HG03196 (cell line): ENCODE measurements around the gene GAMT.

ENCODE experiments used
- ATAC-seq: cut with Tn5 transposase; IDR thresholded peaks from one replicate; pipeline ENCODE4 v1.9.1; 2021; ENCODE audit not compliant: unreplicated experiment

The GAMT gene

DNA sequence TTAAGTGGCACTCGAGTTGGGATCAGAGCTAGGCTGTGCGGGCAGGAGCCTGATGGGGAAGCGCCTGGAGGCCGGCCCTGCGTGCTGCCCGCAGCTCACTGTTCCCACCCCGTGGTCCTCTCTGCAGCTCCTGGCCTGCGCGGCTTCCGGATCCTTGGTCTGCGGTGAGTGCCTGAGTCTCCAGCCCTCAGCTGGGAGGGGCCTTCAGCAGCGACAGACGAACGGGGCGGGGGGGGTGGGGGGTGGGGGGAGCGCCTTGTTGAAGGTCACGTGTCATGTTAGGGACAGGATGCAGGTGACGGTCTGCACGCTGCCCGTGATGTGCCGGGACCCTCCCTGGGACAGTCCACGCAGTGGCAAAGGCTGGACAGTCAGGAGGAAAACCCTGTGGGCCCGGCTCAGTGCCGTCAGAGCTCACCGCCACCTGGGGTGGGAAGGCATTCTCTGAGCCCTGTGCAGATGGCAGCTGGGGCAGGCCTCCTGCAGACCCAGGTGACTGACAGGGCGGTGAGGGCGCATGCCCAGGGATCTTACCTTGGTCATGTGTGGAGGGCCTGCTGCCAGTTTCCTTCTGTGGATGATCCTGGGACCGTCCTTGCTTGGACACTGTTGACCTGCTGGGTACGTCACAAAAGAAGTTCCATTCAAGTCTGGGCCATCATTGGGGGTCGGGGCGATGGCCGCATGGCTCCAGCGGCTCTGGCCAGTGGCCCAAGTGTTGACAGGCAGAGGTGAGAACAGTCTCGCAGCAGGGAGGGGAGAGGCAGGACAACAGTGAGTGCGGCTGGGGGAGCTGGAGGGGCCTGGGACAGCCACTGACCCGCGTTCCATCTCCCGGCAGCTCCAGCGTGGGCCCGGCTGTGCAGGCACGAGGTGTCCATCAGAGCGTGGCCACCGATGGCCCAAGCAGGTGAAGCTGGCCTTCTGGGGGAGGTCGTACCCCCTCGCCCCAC, 13.4 kb downstream of the GAMT start:
- ATAC-seq, result no peak

DNA sequence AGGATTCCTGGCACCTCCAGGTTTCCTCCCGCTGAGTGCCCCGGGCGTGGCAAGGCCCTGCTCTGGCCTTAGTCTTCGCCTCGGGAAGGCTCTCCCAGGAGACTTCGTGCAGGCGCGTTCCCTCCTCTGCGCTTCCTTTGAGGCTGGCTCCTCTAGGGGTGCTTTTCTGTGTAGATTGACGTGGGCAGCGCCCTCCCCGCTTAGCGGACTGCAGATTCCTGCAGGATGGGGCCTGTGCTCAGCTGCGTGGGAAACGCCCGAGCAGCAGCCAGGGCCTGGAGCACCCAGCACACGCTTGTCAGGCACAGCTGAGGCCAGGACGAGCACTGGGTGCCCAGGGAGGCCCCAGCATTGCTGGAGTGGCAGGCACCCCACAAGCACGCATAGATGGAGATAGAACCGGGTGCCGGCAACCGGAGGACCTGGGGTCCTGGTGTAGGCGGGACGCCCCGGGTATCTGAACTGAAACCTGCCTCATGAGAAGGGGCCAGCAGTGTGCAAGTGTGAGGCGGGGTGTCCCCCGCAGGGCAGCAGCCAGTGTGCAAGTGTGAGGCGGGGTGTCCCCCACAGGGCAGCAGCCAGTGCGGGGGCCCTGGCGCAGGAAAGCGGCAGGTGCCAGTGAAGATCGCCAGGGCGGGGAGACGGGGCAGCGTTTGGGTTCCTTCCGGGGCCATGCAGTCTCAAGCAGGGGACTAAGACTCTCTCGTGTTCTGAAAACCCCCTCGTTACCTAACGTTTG, 14.2 kb downstream of the GAMT start:
- ATAC-seq, result no peak

DNA sequence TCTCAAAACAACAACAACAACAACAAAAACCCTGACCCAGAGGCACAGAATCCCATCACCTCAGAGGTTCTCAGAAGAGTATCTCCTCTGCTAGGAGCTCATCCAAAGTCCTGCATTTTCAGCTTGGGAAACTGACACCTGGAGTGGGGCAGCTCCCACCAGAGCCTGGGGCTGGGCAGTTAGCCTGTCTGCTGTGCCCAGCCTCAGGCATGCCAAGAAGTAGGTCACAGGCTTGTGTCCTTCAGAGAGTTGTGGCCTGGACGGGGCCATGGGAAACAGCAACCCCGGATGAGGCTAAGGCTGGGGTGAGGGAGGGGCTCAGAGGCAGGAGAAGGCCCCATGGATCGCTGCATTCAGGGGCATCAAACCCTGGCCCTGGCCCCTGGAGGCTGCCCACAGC, 15.5 kb downstream of the GAMT start:
- ATAC-seq, result no peak

DNA sequence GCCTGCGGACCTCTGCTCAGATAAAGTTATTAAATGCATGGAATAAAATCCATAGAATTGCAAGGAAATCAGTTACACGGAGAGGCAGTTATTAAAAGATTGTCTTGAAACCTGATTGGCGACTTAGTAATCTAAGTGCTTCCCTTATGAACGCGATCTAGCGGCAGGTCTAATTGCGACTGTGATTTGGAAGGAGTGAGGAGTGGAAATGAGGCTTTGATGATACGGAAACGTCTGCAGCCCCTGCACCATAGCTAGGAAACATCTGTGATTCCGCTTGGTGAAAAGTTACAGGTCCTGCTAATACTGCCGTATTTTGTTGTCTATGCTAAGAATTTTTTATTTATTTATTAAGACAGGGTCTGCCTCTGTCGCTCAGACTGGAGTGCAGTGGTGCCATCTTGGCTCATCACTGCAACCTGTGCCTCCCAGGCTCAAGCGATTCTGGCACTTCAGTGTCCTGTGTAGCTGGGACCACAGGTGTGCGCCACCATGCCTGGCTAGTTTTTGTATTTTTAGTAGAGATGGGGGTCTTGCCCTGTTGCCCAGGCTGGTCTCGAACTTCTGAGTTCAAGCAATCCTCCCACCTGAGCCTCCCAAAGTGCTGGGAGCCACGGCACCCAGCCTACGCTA, 16.7 kb downstream of the GAMT start:
- ATAC-seq, result no peak

DNA sequence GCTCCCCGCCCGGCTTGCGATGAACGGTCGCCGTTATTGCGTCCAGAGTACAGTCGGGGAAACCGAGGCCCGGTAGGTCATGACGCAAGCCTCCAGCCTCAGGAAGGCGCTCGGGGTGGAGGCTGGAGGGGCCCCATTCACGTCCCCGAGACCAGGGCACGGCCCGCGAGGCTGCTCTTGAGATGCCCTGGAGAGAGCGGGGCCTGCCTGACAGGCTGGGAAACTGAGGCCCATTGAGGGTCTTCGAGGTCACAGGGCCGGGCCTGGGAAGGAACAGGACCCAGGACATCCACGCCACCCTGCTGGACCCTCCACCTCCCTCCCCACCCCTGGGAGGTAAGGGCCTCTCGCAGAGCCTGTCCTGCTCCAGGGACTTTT, 17.3 kb downstream of the GAMT start:
- ATAC-seq, result no peak

DNA sequence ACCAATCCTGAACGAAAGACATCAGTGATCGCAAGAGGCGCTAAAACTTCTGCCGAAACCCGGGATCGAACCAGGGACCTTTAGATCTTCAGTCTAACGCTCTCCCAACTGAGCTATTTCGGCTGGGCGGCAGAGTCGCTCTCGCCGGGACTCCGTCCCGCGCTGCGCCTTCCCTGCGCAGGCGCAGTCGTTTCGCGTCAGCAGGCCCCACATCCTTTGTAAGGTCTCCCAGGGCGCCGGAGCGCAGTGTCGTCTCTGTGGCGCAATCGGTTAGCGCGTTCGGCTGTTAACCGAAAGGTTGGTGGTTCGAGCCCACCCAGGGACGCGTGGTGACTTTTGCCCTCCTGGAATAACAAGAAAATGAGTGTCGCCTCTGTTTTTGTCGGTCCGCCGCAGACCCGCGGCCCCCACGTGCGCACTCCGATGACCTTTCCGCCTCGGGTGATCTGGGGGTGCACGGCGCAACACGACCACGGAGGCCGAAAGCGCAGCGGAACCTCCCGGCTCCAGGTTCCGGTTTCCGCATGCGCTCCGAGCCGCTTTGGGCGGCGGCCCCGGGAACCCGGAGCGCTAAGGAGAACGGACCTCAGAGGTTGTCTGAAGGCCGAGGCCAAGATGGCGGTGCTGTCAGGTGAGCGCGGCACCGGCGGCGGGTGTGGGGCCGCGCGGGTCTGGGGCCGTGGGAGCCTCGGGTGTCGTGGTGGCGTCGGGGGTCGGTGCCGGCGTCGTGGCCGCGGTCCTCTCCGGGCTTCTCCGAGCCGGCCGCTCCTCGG, 17.8 kb downstream of the GAMT start, which contains the start of gene NDUFS7:
TSS of gene NDUFS7 (plus strand) at position 596 of the 773 bp plus-strand sequence. CDS start at position 616, 20 bp downstream.
- ATAC-seq, result peak; percentile 74

DNA sequence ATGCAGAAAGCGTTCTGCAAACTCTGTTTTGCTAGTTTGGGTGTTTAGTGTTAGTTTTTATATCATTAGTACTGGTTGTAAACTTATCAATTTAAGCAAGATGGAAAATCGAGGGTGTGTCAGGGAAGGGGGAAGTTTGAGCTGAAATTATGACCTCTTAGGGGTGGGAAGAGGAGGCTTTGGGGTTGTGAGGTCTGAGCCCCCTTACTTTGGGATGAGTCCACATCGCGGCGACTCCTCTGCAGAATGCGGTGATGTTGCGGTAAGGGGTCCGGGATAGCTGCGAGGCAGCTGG, 18.4 kb downstream of the GAMT start:
- no peak for ATAC-seq

DNA sequence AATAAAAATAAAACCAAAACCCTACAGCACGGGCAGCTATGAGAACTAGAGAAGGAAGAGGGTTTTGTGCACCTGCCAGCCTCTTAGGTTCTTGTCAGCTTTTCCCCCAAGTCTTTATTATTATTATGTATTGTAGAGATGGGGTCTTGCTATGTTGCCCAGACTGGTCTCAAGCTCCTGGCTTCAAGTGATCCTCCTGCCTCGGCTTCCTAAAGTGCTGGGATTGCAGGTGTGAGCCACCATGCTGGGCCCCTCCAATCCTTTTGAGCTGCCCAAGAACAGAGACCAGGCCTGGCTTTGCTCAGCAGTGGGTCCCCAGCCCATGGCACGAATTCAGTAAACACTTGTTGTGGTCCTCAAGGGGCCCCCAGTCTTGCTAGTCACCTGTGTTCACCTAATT, 19.1 kb downstream of the GAMT start:
- no peak for ATAC-seq

DNA sequence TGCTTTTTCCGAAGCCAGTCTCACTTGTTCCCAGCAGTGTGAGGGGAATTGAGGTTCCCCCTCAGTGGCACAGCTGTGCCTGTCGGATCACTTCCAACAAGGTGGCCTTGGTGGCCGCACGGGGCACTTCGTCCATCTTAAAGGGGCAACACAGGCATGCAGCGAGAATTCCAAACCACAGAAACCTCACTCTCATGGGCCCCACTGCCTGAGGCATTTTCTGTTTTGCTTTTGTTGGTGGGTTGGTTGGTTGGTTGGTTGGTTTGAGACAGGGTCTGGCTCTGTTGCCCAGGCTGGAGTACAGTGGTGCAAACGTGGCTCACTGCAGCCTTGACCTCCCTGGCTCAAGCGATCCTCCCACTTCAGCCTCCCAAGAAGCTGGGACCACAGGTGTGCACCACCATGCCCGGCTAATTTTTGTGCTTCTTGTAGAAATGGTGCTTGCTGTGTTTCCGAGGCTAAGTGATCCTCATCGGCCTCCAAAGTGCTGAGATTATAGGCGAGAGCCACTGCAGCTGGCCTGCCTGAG, 21.3 kb downstream of the GAMT start:
- ATAC-seq, result no peak

DNA sequence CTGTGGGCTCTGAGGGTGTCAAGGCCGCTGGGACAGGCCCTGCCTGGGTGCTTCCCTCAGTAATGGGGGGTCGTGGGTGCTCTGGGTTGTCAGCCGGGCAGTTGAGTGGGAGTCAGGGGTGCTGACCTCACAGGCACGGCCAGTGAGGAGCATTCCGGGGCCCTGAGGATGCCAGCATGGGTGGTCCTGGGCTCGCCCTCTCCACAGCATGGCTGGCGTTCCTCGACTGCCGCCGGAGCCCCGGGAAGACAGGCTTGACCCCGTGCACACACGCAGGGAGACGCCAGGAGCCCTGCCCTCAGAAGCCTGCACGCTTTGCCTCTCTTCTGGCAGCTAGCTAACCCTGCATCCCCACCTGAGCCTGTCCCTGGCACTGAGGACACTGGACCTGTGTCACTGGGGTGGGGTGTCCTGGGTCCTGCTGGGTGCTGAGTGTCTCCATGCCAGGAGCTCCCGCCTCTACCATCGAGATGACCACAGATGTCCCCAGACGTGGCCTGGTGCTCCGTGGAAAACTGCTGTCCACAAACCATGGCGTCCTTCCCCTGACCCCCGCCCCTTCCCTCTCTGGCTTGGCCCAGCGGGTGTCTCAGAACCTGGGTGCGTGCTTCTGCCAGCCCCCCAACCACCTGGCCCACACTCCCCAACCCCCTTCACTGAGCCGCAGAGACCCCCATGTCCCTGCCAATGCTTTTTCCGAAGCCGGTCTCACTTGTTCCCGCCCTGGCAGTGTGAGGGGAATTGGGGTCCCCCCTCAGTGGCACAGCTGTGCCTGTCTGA, 22.0 kb downstream of the GAMT start:
- ATAC-seq, result no peak

DNA sequence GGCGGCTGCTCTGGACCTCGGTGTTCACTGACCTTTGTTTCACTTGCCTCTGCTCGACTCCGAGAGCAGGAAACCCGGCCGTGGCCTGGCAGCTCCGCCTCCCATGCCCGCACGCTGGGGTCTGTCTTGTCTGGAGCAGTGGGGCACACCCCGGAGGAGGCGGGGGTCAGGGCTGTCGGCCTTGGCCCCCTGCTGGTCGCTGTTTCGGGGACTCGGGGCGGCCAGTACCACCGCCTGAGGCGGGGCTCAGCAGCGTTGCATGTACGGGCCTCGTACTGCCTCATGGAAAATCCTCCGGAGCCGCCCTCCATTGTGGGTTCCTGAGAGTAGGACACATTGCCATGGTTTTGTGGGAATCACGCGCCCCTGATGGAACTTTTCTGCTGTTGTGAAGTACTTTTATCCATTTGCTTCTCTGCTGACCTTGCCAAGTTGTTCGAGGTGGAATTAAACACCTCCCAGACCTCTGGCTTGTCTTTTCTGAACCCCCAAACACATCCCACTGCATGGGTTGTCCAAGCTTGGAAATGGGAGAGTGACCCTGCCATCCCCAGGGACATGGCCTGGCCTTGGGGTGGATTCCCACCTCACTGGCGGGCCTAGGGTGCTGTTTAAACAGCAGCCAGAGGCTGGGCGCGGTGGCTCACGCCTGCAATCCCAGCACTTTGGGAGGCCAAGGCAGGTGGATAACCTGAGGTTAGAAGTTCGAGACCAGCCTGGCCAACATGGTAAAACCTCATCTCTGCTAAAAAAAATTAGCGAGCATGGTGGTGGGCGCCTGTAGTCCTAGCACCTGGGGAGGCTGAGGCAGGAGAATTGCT, 23.2 kb downstream of the GAMT start:
- no peak for ATAC-seq

DNA sequence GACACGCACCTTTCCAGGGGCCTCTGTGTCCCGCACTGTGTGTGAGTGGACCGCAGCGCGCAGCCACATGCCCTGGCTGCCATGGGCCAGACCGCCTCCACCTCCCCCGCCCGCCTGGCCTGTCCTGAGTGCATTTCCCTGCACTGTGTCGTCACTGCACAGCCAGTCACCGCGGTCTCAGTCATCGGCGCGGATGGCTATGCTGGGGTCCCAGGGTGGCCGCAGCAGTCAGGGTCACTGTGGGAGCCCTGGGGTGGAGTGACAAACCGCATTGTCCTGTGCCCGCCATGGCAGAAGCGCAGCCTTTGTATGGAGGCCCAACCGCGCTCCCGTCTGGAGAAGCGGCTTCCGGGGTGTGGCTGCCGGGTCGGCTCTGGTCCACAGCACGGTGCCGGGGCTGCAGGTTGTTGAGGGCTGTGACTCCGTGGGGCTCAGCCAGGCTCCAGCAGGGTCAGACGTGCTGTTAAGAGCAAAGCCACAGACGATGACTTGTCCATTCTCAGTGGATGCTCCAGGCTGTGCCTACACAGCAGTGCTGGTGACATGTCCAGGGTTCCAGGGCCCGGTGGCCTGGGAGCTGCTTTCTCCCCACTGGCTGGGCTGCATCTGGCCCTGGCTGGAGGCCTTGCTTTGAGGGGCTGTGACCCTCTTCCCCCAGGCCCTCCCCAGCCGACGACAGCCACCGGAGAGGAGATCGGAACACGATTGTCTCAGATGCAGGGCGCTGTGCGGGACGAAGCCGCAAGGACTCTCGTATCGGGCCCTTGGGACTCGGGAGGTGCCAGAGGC, 24.0 kb downstream of the GAMT start:
- ATAC-seq, result no peak

DNA sequence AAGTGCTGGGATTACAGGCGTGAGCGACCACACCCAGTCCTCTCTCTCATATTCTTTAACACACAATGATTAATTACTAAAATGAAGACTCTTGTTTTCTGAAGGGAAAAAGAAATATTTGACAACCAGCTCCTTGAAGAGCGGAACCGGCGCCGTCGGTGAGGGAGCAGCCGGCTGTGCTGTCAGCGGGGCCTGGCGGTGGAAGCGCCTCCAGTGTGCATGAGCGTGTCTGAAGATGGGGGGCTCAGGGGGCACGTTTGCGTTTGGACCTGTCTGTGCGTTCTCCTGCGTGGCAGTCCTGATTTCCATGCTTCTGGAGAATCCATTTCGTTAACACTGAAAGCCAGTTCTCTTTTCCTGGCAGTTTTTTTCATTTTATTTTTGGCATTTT, 24.9 kb downstream of the GAMT start:
- no peak for ATAC-seq

DNA sequence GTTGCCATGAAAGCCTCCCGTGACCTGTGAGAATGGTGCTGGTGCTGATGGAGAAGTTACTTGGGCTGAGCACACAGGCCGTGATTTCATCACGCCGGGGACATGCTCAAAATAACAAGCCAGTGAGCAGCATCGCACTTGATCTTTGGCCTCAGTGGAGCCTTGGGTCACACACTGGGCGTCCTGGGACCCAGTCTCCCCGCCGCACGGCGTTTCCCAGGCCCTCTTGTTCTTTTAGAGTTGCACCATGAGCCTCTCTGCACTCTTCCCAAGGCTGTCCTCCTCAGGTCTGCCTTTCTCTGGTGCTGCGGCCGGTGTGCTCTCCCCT, 27.1 kb downstream of the GAMT start:
- no peak for ATAC-seq

DNA sequence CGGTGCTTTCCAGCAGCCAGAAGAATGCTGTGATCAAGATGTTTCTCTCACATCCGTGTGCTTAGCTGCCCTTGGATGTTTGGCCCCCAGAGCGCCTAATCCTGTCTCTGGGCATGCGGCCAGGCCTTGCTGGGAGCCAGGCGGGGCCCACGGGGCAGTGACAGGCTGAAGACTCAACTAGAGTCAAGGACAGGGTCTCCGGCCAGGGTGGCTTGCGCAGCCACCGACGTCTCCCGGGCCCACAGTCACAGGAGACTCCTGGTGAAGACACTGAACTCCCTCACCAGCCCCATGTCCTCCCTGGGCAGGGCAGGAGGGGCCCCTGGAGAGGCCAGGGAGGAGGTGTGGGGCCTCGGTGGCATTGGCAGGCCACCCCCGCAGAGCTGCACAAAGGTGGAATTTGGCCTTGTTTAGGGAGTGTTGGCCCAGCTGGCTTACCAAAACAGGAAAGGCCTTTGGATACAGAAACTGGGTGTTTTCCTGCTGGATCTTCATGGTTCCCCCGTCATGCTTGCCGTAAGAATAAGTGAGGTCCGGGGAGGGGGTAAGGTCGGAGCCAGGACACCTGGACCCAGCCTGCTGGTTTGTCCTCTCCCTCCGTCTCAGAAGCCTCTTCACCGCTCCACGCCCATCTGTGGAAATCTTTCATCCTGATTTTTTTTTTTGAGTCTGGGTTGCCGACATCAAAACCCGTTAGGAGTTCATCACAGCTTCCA, 27.6 kb downstream of the GAMT start:
- no peak for ATAC-seq

DNA sequence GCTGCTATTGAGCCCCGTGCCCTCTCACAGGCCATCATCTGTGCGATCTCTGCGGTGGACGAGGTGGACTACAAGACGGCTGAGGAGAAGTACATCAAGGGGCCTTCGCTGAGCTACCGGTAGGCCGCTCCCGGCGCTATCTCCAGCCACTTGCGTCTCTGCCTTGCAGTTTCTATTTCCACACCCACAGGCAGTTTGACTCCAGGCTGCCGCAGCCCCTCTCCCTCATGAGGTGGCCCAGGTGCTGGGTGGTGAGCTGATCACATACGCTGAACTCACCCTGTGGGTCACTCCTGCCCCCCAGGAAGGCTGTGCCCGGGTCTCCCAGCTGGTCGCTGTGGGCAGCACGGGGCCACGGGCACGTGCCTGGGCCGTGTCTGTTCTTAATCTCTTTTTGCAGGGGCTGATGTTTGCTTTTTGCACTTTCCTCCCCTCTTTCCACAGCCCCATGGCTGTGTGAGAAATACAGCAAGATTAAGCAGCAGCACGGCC, 28.3 kb downstream of the GAMT start:
- no peak for ATAC-seq

DNA sequence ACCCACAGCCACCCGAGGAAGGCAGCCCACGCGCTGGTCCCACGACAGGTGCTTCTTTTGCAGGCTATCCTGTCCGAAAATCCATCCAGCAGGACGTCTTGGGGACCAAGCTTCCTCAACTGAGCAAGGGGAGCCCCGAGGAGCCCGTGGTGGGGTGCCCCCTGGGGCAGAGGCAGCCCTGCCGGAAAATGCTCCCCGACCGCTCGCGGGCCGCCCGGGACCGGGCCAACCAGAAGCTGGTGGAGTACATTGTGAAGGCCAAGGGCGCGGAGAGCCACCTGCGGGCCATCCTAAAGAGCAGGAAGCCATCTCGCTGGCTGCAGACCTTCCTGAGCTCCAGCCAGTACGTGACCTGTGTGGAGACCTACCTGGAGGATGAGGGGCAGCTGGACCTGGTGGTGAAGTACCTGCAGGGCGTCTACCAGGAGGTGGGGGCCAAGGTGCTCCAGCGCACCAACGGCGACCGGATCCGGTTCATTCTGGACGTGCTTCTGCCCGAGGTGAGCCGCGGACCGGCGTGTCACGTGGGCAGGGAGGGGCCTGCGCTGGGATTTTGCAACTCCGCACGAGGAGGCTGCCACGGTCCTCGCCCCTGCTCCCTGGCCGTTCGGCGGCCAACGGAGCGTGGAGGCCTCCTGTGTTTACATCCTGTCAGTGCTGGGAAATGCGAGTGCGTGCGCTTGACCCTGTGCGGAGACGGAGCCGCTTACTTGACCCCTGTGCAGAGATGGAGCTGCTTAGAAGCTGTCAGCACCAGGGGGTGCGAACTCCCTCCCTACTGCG, 30.6 kb downstream of the GAMT start:
- ATAC-seq, result no peak
